ENCODE measurements around the gene TEX14. TPM values are rescaled to one million over a fixed set of nuclear protein-coding genes. Genes with fewer than 3 reads are reported as not detected.

The TEX14 gene
- total and polyA plus RNA-seq, 7 donors, result 0.05 to 3.5 (median 0.11) TPM; not detected in 1

DNA sequence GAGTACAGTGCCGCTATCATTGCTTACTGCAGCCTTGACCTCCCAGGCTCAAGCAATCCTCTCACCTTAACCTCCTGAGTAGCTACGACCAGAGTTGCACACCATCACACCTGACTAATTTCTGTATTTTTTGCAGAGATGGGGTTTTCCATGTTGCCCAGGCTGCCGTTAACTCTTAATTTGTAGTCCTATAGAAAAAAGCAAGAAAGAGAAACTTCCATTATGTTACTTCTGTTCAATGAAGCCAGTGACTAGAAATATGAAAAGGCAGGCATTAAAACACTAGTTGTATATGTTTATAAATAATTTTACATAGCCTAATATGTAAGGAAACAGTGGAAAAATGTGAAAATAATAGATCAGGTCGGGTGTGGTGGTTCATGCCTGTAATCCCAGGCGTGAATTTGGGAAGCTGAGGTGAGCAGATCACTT lies 10.2 kb upstream of the TEX14 start:
- TF ChIP-seq, protein P1, sequence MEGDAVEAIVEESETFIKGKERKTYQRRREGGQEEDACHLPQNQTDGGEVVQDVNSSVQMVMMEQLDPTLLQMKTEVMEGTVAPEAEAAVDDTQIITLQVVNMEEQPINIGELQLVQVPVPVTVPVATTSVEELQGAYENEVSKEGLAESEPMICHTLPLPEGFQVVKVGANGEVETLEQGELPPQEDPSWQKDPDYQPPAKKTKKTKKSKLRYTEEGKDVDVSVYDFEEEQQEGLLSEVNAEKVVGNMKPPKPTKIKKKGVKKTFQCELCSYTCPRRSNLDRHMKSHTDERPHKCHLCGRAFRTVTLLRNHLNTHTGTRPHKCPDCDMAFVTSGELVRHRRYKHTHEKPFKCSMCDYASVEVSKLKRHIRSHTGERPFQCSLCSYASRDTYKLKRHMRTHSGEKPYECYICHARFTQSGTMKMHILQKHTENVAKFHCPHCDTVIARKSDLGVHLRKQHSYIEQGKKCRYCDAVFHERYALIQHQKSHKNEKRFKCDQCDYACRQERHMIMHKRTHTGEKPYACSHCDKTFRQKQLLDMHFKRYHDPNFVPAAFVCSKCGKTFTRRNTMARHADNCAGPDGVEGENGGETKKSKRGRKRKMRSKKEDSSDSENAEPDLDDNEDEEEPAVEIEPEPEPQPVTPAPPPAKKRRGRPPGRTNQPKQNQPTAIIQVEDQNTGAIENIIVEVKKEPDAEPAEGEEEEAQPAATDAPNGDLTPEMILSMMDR (IDR thresholded peaks at IDR 0.05), result no peak
- ATAC-seq (no peak), DNase-seq (no peak)
- intact Hi-C loops (cut with DNase I), result loop anchor here in 1 of 2 donors (5.0 kb wide), 1 partner anchor 190 kb away; the partner anchor contains the start of gene MTMR4
- no peaks in the 10 kb centered on the region for H3K9me3 ChIP-seq
- no peak overlapping the region for H3K27ac ChIP-seq
- WGBS, 3 donors, result 91 to 96% (median 93%) methylated on average over 5 of the region's 5 CpGs
- no peaks in the 10 kb centered on the region for H3K4me1 ChIP-seq
- no peak overlapping the region for H3K4me3 ChIP-seq
- peaks cover 0 to 66% of the 10 kb centered on the region in 2 donors for H3K36me3 ChIP-seq (ENCODE audit: insufficient read depth in 1 of 2, low read depth in 1 of 2)
- no peaks in the 10 kb centered on the region for H3K27me3 ChIP-seq (ENCODE audit: insufficient read depth in 3 of 3, low read length in 2 of 3)

DNA sequence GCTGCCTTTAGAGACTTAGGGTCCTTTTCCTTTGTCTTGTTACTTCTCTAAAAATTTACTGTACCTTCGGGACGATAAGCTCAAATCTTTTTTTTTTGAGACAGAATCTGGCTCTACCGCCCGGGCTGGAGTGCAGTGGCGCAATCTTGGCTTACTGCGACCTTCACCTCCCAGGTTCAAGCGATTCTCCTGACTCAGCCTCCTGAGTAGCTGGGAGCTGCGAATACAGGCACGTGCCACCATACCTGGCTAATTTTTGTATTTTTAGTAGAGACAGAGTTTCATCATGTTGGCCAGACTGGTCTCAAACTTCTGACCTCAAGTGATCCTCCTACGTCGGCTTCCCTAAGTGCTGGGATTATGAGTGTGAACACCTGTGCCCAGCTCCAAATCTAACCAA lies 7.9 kb upstream of the TEX14 start:
- TF ChIP-seq, protein P1 (IDR thresholded peaks at IDR 0.05), result no peak
- peaks cover 0 to 62% of the 10 kb centered on the region in 2 donors for H3K36me3 ChIP-seq (ENCODE audit: insufficient read depth in 1 of 2, low read depth in 1 of 2)
- no peak overlapping the region for H3K27ac ChIP-seq
- 96% methylated on average over 11 of the region's 11 CpGs for WGBS, 3 donors
- no peak for DNase-seq
- H3K27me3 ChIP-seq (ENCODE audit: insufficient read depth in 3 of 3, low read length in 2 of 3), result no peaks in the 10 kb centered on the region
- ATAC-seq, result no peak
- intact Hi-C loops (cut with DNase I), result loop anchor here (5.0 to 10.0 kb wide), 2 partner anchors 175 to 187 kb away; partner anchors contain the start of gene MTMR4 (in 1 of the 2)
- no peaks in the 10 kb centered on the region for H3K4me1 ChIP-seq
- no peak overlapping the region for H3K4me3 ChIP-seq
- no peaks in the 10 kb centered on the region for H3K9me3 ChIP-seq

DNA sequence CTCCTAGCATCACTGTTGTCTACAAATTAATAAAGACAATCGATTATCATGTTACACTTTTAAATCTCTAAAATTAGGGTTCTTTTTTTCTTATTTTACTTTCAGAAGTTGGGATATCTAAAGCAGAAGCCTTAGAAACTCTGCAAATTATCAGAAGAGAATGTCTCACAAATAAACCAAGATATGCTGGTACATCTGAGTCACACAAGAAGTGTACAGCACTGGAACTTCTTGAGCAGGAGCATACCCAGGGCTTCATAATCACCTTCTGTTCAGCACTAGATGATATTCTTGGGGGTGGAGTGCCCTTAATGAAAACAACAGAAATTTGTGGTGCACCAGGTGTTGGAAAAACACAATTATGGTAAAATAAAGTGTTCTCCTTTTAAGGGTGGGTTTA lies 3.0 kb upstream of the TEX14 start:
- no peak overlapping the region for H3K4me3 ChIP-seq
- H3K27ac ChIP-seq, result no peak overlapping the region
- peaks cover 12% of the 10 kb centered on the region for H3K4me1 ChIP-seq
- no peak for DNase-seq
- intact Hi-C loops (cut with DNase I), result loop anchor here (5.0 to 10.0 kb wide), 2 partner anchors 170 to 178 kb away; no protein-coding TSS in a partner anchor
- no peaks in the 10 kb centered on the region for H3K27me3 ChIP-seq (ENCODE audit: insufficient read depth in 3 of 3, low read length in 2 of 3)
- H3K9me3 ChIP-seq, result no peaks in the 10 kb centered on the region
- TF ChIP-seq, protein P1 (IDR thresholded peaks at IDR 0.05), result no peak
- H3K36me3 ChIP-seq (ENCODE audit: insufficient read depth in 1 of 2, low read depth in 1 of 2), result peaks cover 0 to 20% of the 10 kb centered on the region in 2 donors
- no peak for ATAC-seq
- 97 to 100% (median 98%) methylated on average over 1 of the region's 1 CpG for WGBS, 3 donors

DNA sequence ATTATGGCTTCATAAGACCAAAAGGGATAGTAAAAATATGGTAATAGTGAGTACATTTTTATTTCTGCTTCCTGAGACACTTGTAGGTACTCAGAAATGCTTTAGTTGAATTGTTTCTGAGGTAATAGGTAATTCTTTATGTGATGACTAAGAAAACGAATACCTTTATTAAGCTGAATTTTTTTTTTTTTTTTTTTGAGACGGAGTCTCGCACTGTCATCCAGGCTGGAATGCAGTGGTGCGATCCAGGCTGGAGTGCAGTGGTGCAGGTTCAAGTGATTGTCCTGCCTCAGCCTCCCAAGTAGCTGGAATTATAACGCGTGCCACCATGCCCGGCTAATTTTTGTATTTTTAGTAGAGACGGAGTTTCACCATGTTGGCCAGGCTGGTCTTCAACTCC lies 2.5 kb upstream of the TEX14 start:
- Histone ChIP-seq H3K4me3 (no peak overlapping the region), H3K27me3 (ENCODE audit: insufficient read depth in 3 of 3, low read length in 2 of 3) (no peaks in the 10 kb centered on the region), H3K27ac (no peak overlapping the region), H3K36me3 (ENCODE audit: insufficient read depth in 1 of 2, low read depth in 1 of 2) (peaks cover 0 to 15% of the 10 kb centered on the region in 2 donors), H3K4me1 (peaks cover 12% of the 10 kb centered on the region), H3K9me3 (no peaks in the 10 kb centered on the region)
- no peak for DNase-seq
- 85 to 93% (median 92%) methylated on average over 8 of the region's 8 CpGs for WGBS, 3 donors
- no peak for ATAC-seq
- TF ChIP-seq, protein P1 (IDR thresholded peaks at IDR 0.05), result no peak
- intact Hi-C loops (cut with DNase I), result loop anchor here (5.0 to 10.0 kb wide), 2 partner anchors 170 to 177 kb away; no protein-coding TSS in a partner anchor

DNA sequence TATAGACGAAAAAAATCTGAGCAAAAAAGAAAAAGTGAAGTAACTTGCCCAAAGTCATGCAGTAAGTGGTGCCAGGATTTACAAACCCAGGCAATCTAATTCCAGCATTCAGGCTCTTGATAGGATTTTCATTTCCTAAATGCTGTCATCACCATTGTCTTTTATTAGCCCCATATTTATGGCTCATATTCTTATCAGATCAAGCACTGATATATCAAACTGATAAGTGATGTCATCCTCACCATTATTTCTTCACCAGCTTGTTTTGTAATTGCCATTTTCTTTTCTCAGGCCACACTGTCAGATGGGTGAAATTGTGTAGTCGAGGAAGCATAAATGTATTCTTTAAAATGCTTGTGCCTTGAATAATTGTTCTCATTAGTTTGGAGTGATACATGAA lies 1.9 kb upstream of the TEX14 start:
- Histone ChIP-seq H3K4me1 (peaks cover 12% of the 10 kb centered on the region), H3K36me3 (ENCODE audit: insufficient read depth in 1 of 2, low read depth in 1 of 2) (peaks cover 0 to 10% of the 10 kb centered on the region in 2 donors), H3K27ac (no peak overlapping the region), H3K9me3 (no peaks in the 10 kb centered on the region), H3K27me3 (ENCODE audit: insufficient read depth in 3 of 3, low read length in 2 of 3) (no peaks in the 10 kb centered on the region), H3K4me3 (no peak overlapping the region)
- intact Hi-C loops (cut with DNase I), result loop anchor here (5.0 to 10.0 kb wide), 2 partner anchors 169 to 176 kb away; no protein-coding TSS in a partner anchor
- DNase-seq (no peak), ATAC-seq (no peak)
- TF ChIP-seq, protein P1 (IDR thresholded peaks at IDR 0.05), result no peak
- WGBS, 3 donors, result 73 to 78% (median 76%) methylated on average over 2 of the region's 2 CpGs
